Measurements from ENCODE around the gene TMCC1.
A peak's percentile ranks its signal among the peaks of the same experiment; 100 is the strongest.
"Not testable (repeated sequence)": the region's sequence is repeated elsewhere in the genome, so short reads cannot be mapped to it uniquely, and the experiment has no call there.

TMCC1 gene

DNA sequence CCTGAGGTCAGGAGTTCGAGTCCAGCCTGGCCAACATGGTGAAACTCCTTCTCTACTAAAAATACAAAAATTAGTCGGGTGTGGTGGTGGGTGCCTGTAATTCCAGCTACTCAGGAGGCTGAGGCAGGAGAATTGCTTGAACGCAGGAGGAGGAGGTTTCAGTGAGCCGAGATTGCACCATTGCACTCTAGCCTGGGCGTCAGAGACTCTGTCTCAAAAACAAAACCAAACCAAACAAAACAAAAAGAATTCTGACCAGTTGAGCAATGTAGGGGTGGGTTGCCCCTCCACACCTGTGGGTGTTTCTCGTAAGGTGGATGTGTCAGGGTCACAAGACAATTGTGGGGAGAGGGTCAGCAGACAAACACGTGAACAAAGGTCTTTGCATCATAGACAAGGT lies 252.5 kb downstream of the TMCC1 start:
- DNase-seq: not testable (repeated sequence)

DNA sequence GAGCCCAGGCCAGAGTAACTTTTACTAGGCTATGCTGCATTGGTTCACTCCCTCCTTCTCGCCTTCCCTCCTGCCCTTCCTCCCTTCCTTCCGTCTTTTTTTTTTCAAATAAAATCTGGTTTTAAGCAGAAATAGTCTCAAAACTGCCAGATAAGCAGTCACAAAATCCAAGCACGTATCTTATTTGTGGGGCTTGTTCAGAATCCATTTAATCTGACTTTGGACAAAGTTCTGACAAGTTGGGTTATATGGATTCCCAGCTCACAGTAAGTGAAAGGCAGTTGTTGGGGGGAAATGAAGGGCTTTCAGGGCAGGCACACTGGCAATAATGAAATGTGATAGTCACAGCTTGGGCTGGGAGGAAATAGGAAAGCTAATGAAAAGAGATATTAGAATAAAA lies 255.0 kb downstream of the TMCC1 start:
- DNase-seq: no peak

DNA sequence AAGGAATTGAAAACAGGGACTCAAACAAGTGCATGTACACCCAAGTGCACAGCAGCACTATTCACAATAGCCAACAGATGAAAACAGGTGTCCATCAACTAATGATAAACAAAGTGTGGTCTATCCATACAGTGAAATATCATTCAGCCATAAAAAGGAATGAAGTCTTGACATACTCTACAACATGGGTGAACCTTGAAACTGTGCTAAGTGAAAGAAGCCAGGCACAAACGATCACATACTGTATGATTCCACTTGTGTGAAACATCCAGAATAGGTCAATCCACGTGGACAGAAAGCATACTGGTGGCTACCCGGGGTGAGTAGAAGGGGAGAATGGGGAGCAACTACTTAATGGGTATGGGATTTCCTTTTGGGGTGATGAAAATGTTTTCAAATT lies 257.4 kb downstream of the TMCC1 start:
- no peak for DNase-seq

DNA sequence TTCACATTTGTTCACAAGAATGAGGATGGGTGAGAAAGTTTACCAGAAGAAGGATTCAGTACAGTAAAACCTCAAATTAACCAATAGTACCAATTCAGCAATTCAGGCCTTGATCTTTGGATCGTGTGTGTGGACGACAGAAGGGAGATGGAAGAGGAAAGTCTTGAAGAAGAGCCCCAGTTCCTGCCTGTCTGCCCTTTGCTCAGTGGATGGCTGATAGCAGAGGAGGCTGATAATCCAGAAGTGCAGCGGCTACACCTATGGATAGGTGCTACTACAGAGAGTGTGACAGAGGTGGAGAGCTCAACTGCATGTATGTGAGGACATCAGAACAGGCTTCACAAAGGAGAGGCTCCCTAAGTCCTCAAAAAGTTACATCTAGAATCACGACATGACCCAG lies 257.9 kb downstream of the TMCC1 start:
- no peak for DNase-seq

DNA sequence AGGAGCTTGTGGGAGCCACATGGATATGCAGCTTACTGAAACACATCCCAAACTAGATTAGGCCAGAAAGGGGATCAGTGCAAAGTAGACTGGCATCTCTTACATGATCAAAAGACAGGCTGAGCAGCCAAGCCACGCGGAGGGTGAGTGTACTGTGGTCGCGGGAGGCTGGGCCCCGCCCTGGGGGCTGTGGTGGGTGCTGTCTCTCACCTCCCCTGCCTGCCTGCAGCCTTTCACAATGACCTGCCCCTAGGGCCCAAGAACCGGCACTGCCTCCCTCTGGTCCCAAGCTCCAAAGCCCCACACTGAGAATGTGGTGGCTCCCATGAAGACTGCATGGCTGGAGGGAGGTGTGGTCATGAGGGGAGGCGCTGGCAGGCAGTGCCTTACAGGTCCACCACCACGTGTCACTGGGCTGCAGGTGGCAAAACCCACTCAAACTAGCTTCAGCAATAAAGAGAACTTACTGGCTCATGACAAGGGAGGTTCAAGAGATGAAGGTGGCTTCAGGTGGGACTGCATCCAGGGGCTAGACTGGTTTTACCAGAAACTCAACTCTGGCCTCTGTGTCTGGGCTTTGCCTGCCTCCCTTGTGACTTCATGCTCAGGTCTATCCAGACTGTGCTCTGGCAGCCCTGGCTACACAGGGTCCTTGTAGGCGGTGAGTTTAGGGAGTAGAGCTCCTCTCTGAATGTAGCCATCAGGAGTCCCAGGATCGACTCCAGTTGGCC lies 259.6 kb downstream of the TMCC1 start:
- DNase-seq: no peak

GRCh38 chr3:129632977-129633376 lies 260.5 kb downstream of the TMCC1 start:
- DNase-seq: no peak

- no peak for DNase-seq
These were observed 261.0 kb downstream of the TMCC1 start for GRCh38 chr3:129632556-129632955.

DNA sequence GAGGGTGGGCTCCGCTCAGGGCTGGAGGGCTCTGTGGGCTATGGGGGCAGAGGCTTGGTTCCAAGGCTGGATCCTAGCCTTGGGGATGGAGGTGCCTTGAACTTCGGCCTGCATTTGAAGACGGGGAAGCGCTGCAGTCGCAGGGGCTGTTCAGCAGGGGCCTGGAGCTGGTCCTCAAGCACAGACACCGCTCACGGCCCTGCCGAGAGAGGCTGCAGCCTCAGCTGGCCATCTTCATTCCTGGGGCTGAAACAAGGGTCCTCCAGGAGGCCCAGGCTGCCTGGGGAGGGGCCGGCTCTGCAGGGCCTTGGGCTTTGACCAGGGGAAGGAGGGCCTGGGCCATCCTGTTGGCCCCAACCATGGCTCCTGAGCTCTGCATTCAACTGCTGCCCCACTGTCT lies 261.5 kb downstream of the TMCC1 start:
- no peak for DNase-seq

DNA sequence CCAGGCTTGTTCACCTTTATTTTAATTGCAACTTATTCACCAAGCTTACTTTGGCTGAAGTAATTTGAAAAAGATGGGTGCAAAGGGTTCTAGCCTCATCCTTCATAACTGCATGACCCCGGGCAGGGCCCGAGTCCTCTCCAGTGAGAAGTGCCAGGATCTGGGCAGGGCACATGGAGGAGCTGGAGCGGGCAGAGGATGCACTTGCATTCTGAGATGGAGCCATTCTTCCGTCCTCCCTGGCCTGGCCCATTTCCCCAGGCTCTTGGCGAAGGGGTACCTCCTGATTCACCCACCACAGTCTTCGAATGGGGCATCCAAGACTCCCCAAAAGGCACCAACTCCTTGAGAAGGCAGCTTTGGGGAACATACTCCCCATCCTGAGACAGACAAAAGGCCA lies 264.5 kb downstream of the TMCC1 start:
- no peak for DNase-seq

- DNase-seq: no peak
These were observed 265.4 kb downstream of the TMCC1 start for GRCh38 chr3:129628169-129628522.

DNA sequence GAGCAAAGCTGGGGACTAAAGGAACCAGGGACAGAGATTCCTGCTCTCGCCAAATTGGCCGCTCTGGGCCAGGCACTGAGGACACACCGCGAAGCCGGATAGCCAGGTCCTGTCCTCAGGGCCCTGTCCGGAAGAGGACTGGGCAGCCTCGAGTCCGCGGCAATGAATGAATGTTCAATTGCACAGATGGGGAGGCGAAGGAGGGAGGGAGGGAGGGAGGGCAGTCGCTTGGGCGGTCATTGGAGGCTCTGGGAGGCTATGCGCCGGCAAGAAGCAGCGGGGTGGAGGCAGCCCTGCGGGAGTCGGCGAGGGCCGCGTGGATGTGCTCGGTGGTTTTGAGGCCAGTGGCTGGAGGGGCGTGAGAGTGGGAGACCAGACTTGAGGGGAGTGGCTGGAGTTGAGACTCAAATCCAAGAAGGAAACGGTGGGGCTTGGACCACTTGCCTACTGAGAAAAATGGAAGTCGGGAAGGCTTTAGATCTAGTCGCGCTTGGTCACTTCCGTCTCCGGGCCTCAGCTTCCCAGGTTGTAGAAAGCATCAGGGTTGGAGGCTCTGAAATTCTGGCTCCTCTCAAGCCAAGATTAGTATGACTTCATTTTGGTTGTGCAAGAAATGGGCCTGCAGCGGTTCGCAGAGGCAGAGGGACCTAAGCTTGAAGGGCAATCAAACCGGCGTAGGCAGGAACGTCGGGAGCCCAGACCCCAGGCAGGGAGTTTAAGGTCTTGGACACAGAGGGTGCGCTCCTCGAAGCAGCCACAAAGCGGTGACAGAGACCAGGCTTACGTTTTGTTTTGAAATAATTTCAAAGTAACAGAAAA lies 266.0 kb downstream of the TMCC1 start:
- peak; percentile 65 for DNase-seq

DNA sequence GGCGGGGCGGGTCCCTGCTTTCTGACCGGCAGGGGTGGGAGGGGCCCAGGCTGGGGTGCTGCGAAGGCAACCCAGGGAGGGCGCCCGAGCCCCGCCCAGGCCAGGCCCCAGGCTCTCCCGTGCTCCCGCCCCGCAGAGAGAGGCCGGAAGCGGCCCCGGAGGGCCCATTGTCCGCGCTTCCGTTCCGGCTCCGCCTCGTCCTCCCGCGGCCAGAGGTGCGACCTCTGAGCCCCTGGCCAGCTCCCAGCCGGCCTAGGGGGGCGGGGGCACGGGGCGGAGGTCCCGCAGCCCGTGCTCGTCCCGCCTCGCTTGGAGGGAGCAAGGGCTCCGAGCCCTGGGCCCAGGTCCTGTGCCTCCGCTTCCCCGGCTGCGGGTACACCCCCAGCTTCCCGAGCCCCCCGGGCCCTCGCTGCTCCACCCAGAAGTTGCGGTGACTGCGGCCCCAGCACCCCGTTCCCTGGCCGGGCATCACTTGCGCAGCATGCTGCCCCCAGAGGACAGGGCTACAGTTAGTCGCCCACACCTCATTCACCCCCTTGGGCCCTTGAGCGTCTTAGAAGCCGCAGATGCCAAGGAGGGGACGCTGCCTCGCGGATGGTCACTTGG lies 266.7 kb downstream of the TMCC1 start:
- DNase-seq: peak; percentile 63

- no peak for DNase-seq
These were observed 268.2 kb downstream of the TMCC1 start for GRCh38 chr3:129625072-129625874.

- no peak for DNase-seq
These were observed 269.0 kb downstream of the TMCC1 start for GRCh38 chr3:129624347-129625071.

- DNase-seq: no peak
These were observed 269.9 kb downstream of the TMCC1 start for GRCh38 chr3:129623447-129624118.

- no peak for DNase-seq
These were observed 270.6 kb downstream of the TMCC1 start for GRCh38 chr3:129622933-129623332.

DNA sequence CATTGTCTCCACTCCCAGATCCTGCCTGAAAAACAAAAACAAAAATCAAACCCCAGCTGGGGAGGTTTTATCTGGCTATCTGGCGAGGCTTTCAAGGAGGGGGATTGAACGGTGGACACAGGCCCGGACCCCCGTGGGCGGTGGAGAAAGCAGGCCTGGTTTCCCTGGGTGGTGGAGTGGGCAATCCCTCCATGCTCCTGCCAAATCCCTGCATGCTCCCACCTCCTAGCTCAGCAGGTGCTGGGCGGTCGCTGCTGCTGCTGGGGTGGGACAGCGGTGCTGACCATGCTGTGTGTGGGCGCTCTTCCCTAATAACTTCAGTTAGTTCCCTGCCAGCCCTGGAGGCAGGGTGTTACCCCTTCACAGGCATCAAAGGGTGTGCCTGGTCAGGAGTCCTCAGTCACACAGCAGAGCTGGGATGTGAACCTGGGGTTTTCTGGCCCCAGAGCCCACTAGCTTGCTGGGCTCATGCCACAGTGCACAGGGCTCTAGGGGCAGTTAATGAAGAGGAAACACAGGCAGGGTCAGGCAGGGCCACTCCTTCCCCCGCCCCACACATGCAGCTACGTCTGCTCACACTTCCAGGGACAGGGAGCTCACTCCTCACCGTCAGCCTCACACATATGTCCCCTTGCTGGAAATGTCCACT lies 271.2 kb downstream of the TMCC1 start:
- no peak for DNase-seq

DNA sequence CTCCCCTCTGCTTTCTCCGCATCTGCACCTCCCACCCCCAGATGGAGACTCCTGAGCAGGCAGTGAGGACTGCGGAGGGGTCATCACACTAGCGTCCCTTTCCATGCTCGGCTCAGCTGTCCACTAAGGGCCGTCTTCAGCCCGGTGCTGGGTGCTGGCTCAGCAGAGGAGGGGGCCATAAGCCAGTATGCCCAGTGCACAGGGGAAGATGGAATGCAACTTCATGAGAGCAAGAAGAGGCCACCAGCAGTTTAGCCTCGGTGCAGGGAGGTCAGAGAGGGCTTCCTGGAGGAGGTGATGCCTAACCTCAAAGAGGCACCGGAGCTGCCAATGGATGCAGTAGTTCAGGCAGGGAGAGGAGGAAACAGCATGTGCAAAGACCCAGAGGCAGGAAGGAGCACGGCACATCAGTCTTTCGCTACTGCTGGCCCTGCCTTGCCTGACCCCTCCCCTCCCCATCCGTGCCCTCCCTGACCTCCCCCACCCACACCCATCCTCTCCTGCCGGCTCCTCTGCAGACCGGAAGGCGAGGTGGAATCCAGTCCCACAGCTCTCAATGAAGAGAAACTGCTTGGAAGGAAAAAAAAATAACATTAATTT lies 271.8 kb downstream of the TMCC1 start:
- no peak for DNase-seq

DNA sequence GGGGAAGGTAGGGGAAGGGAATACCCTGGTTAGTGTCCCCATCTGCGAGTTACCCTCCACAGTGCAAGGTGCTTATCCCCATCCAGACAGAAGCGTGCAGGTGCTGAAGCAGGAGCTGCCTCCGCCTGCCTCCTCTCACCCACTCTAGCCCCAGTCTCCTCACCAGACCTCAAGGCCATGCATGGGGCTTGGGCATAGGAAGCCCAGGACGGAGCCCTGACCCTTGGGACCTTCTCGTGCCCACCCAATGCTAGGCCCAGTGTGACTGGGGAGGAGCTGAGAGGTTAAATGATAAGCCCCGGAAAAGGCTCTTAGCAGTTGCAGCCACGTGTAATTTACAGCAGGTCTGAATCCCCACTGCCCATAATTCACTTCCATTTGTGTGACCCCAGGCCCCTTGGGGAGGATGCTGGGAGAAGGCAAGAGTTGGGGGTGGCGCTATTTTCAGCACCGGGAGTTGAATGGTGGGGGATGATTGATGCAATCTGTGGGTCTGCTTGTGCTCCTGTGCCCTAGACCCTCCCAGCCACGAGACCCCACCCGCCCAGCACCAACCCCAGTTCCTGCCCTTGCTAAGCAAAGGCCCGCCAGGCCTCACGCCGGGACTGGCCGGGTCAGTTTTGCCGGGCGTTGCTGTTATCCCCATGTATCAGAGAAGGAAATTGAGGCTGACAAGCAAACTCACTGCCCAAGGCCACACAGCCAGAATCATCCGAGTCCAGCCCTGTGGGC lies 272.5 kb downstream of the TMCC1 start:
- DNase-seq: no peak

DNA sequence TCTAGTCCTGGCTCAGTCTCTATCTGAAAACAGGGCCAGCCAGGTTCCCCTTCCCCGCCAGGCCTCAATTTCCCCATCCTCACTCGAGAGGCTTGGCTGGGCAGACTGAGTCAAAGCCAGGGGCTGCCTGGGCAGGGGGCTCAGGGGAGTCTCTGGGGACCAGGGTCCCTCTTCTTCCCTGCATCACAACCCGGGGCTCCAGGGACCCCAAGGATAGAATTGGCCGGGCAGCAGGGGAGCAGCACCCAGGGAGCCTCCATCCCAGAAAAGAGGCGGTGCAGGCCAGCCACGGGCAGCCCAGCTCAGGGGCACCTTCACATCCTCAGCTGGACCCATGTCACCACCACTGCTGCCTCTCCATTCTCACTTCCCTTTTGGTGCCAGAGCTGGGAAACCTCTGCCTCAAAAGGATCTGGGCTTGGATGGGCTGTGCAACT lies 273.8 kb downstream of the TMCC1 start:
- no peak for DNase-seq

Data from activated naive CD4-positive, alpha-beta T cell treated with anti-CD3 and anti-CD28 coated beads, Interleukin-2, amount 50 U/mL, for 16 hours (primary cell).